GM18870 (cell line): ENCODE data around the gene ANKS1B.
"Not testable (repeated sequence)": the region's sequence is repeated elsewhere in the genome, so short reads cannot be mapped to it uniquely, and the experiment has no call there.

Experiments used
- ATAC-seq: cut with Tn5 transposase; IDR thresholded peaks from one replicate; pipeline ENCODE4 v1.9.1; 2021; ENCODE audit warnings: moderate library complexity; ENCODE audit not compliant: unreplicated experiment

Gene ANKS1B

GRCh38 chr12:99035803-99036202 lies 948.9 kb downstream of the ANKS1B start:
- no peak for ATAC-seq

- ATAC-seq: not testable (repeated sequence)
Observed at GRCh38 chr12:99034201-99034600, 950.5 kb downstream of the ANKS1B start.

- ATAC-seq: no peak
Observed at GRCh38 chr12:99029511-99030271, 955.0 kb downstream of the ANKS1B start.

- no peak for ATAC-seq
Observed at GRCh38 chr12:99027461-99027860, 957.3 kb downstream of the ANKS1B start.

- no peak for ATAC-seq
Observed at GRCh38 chr12:99027055-99027393, 957.7 kb downstream of the ANKS1B start.

GRCh38 chr12:99026332-99027054 lies 958.2 kb downstream of the ANKS1B start:
- ATAC-seq: peak; percentile 52

- ATAC-seq: no peak
Observed at GRCh38 chr12:99024870-99025269, 959.9 kb downstream of the ANKS1B start.

- ATAC-seq: no peak
Observed at GRCh38 chr12:99024191-99024590, 960.5 kb downstream of the ANKS1B start.

GRCh38 chr12:99020871-99021270 lies 963.9 kb downstream of the ANKS1B start:
- no peak for ATAC-seq

GRCh38 chr12:99019798-99020197 lies 964.9 kb downstream of the ANKS1B start:
- no peak for ATAC-seq

GRCh38 chr12:99017971-99018370 lies 966.8 kb downstream of the ANKS1B start:
- ATAC-seq: no peak

- ATAC-seq: no peak
Observed at GRCh38 chr12:99009654-99010296, 975.0 kb downstream of the ANKS1B start.

- ATAC-seq: no peak
Observed at GRCh38 chr12:99005601-99006000, 979.1 kb downstream of the ANKS1B start.

- no peak for ATAC-seq
Observed at GRCh38 chr12:99004799-99005466, 979.8 kb downstream of the ANKS1B start.

- no peak for ATAC-seq
Observed at GRCh38 chr12:99002731-99003130, 982.0 kb downstream of the ANKS1B start.

- ATAC-seq: no peak
Observed at GRCh38 chr12:99002156-99002555, 982.6 kb downstream of the ANKS1B start.

- ATAC-seq: no peak
Observed at GRCh38 chr12:98999559-98999958, 985.2 kb downstream of the ANKS1B start.

GRCh38 chr12:98998697-98999299 lies 985.9 kb downstream of the ANKS1B start:
- ATAC-seq: peak; percentile 80

- ATAC-seq: no peak
Observed at GRCh38 chr12:98997899-98998298, 986.8 kb downstream of the ANKS1B start.

GRCh38 chr12:98990648-98991047 lies 994.1 kb downstream of the ANKS1B start:
- no peak for ATAC-seq

GRCh38 chr12:98985156-98985555 lies 999.6 kb downstream of the ANKS1B start:
- no peak for ATAC-seq
